BJ (cell line): ENCODE data around the gene CHRNB4. TPM values are rescaled to one million over a fixed set of nuclear protein-coding genes. Genes with fewer than 3 reads are reported as not detected.

Experiments used
- CTCF ChIA-PET: fragments of 350-600 bp; formaldehyde crosslinking; extraction: SDS; loops from one replicate; lab custom pipeline; 2021; ENCODE audit warnings: antibody characterized with exemption, inconsistent platforms; lab: Yijun Ruan, JAX
- POLR2A ChIA-PET: fragments of 300-600 bp; sonication (Branson Sonifier 250); formaldehyde crosslinking; extraction: SDS; loops from one replicate; lab custom pipeline; 2021; ENCODE audit warnings: antibody characterized with exemption; lab: Charles Lee
- DNase-seq: peaks from one replicate; pipeline ENCODE4 v3.0.0-alpha.2; 2011; ENCODE audit warnings: low read depth
- H3K27me3 ChIP-seq: 2 replicates; pipeline ENCODE4 v1.6.0; 2011; ENCODE audit warnings: low read length; ENCODE audit not compliant: control insufficient read depth, insufficient read depth
- H3K36me3 ChIP-seq: 2 replicates; pipeline ENCODE4 v1.5.1; 2011; ENCODE audit warnings: low read length; ENCODE audit not compliant: control insufficient read depth, insufficient read depth
- H3K4me3 ChIP-seq: 2 replicates; pipeline ENCODE4 v1.5.1; 2011; ENCODE audit warnings: low read depth, mild to moderate bottlenecking, control low read depth, low read length
- CTCF ChIP-seq: IDR thresholded peaks from 2 replicates; pipeline ENCODE4 v1.5.1; 2011; ENCODE audit warnings: low read depth, mild to moderate bottlenecking, control low read depth, inconsistent platforms, low read length, moderate library complexity; ENCODE audit not compliant: insufficient read depth
- polyA plus RNA-seq: library from polyadenylated mRNA; depleted of rRNA; stranded (reverse); fragments of >200 nt; gene quantifications from 2 replicates; pipeline ENCODE4 v1.2.3, GENCODE V29; 2011

CHRNB4 gene
- polyA plus RNA-seq, 1 experiment, result not detected

DNA sequence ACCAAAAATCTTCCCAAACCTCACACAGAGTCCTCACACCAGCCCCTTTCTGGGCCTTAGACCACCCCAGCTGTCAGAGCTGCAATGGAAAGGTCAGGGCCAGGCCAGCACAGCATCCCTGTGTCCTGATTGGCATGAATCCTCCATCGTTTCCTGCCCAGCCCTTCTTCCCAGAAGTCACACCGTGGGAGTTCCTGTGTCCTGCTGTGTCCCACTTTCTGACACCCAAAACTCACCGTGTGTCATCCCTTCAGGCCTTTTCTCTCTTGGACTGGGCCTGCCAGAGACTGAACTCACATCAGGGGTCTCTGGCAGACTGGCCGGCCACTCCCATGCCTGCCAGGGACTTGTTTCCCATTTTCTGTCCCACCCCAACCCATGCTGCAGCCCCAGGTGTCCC lies 32.5 kb upstream of the CHRNB4 start:
- Histone ChIP-seq H3K4me3 (no peak overlapping the region), H3K36me3 (no peaks in the 10 kb centered on the region), H3K27me3 (no peaks in the 10 kb centered on the region)
- TF ChIP-seq CTCF, result no peak
- POLR2A ChIA-PET, result no interaction called here
- CTCF ChIA-PET, result interaction anchor here (2.1 kb wide), 1 partner anchor 10 kb away, joined by 6 read pairs; no protein-coding TSS in a partner anchor
- DNase-seq, result no peak

DNA sequence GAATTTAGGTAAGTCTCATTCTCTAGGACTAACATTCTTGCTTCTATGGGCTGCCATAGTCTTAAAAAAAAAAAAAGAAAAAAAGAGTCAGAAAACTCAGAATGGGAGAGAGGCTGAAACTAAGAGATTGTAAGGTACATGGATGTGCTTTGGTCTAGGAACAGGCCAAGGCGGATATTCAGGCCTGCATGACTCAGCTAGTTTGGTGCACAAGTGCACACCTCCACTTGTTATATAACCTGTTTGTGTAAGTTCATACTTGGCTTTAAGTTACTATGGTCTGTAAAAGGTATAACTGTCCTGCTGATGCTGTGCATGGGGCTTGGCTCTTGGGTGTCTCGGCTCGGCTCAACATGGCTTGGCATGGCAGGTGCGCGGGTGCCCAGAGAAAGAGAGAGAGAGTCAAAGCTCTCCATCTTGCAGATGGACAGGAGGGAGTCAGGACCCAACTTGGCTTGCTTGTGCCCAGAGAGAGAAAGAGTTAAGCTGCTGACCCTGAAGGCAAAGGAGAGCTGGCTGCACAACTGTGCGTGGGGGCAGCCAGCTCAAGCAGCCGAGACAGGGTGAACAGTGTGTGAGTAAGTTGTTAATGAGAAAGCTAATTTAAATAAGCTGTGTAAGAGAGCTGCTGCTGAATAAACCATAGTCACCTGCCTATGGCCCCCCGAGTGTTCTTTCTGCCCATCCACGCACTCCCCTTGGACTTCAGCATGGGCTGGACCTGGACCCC lies 31.4 kb upstream of the CHRNB4 start:
- no peak for DNase-seq
- TF ChIP-seq CTCF, result no peak
- ChIA-PET CTCF (interaction anchor here (1.3 kb wide), 1 partner anchor 37 kb away, joined by 5 read pairs; no protein-coding TSS in a partner anchor), POLR2A (no interaction called here)
- Histone ChIP-seq H3K27me3 (no peaks in the 10 kb centered on the region; the same call in 1 of the 2 replicates), H3K4me3 (no peak overlapping the region), H3K36me3 (no peaks in the 10 kb centered on the region)

GRCh38 chr15:78671626-78672211 lies 30.7 kb upstream of the CHRNB4 start:
- POLR2A ChIA-PET, result no interaction called here

GRCh38 chr15:78668987-78669386 lies 28.0 kb upstream of the CHRNB4 start:
- no peak overlapping the region for H3K4me3 ChIP-seq
- CTCF ChIA-PET, result no interaction called here
- DNase-seq, result no peak
- no peak for TF ChIP-seq CTCF
- H3K36me3 ChIP-seq, result no peaks in the 10 kb centered on the region
- POLR2A ChIA-PET, result no interaction called here
- H3K27me3 ChIP-seq, result peaks cover 5% of the 10 kb centered on the region

More at GRCh38 chr15:78671626-78672211, 30.7 kb upstream of the CHRNB4 start:
- Histone ChIP-seq H3K27me3 (no peaks in the 10 kb centered on the region; the same call in 1 of the 2 replicates), H3K36me3 (no peaks in the 10 kb centered on the region), H3K4me3 (no peak overlapping the region)
- CTCF ChIA-PET, result interaction anchor here (1.3 kb wide), 1 partner anchor 38 kb away, joined by 5 read pairs; no protein-coding TSS in a partner anchor
- no peak for DNase-seq
- no peak for TF ChIP-seq CTCF

GRCh38 chr15:78667578-78668236 lies 26.7 kb upstream of the CHRNB4 start:
- Histone ChIP-seq H3K4me3 (no peak overlapping the region), H3K27me3 (peaks cover 5% of the 10 kb centered on the region), H3K36me3 (no peaks in the 10 kb centered on the region)
- TF ChIP-seq CTCF, result no peak
- no peak for DNase-seq
- ChIA-PET POLR2A (no interaction called here), CTCF (no interaction called here)
